ENCODE data around the gene CECR2.

The CECR2 gene

GRCh38 chr22:17373855-17374254 lies 4.6 kb downstream of the CECR2 start:
- FAIRE-seq: no peak
- TF ChIP-seq TAF1 (IDR thresholded peaks at IDR 0.05; ENCODE audit: low read depth, low read length) (no peak), SPI1 (IDR thresholded peaks at IDR 0.05; ENCODE audit: low read depth, low read length) (no peak), POU2F2 (IDR thresholded peaks at IDR 0.05; ENCODE audit: low read depth, low read length) (no peak), POLR2AphosphoS5 (IDR thresholded peaks at IDR 0.05; ENCODE audit: low read depth, low read length) (no peak), POLR2A (IDR thresholded peaks at IDR 0.05; ENCODE audit: low read depth, low read length) (no peak), PAX5 (IDR thresholded peaks at IDR 0.05; ENCODE audit: insufficient read depth, low read length, severe bottlenecking) (no peak)
- no peak for DNase-seq (ENCODE audit: insufficient read length, low spot score)

GRCh38 chr22:17375914-17376614 lies 6.8 kb downstream of the CECR2 start:
- DNase-seq (ENCODE audit: insufficient read length, low spot score) (no peak), FAIRE-seq (no peak)
- TF ChIP-seq POLR2AphosphoS5 (IDR thresholded peaks at IDR 0.05; ENCODE audit: low read depth, low read length): no peak
- no peak for TF ChIP-seq POU2F2 (IDR thresholded peaks at IDR 0.05; ENCODE audit: low read depth, low read length)
- TF ChIP-seq PAX5 (IDR thresholded peaks at IDR 0.05; ENCODE audit: insufficient read depth, low read length, severe bottlenecking): no peak
- TF ChIP-seq SPI1 (IDR thresholded peaks at IDR 0.05; ENCODE audit: low read depth, low read length): no peak
- no peak for TF ChIP-seq POLR2A (IDR thresholded peaks at IDR 0.05; ENCODE audit: low read depth, low read length)
- no peak for TF ChIP-seq TAF1 (IDR thresholded peaks at IDR 0.05; ENCODE audit: low read depth, low read length)

DNA sequence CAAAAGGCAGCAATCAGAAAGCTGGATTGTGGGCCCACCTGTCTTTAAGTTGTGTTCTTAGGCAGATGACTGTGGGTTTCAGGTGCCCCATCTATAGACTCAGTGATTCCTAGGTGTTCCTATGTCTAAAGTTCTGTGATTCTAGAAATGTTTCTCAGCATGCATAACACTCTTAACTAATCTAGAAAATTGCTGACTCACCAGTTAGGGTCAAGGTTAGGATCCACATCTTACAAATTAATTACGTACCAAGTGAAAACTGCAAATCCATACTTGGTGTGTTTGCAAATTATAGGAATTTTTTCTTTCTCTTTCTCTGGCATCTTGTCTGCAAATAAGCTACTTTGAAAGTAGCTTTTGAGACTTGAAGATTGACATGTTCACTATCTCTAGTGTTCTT lies 7.7 kb downstream of the CECR2 start:
- no peak for FAIRE-seq
- TF ChIP-seq SPI1 (IDR thresholded peaks at IDR 0.05; ENCODE audit: low read depth, low read length) (no peak), TAF1 (IDR thresholded peaks at IDR 0.05; ENCODE audit: low read depth, low read length) (no peak), POLR2A (IDR thresholded peaks at IDR 0.05; ENCODE audit: low read depth, low read length) (no peak), POLR2AphosphoS5 (IDR thresholded peaks at IDR 0.05; ENCODE audit: low read depth, low read length) (no peak), PAX5 (IDR thresholded peaks at IDR 0.05; ENCODE audit: insufficient read depth, low read length, severe bottlenecking) (no peak), POU2F2 (IDR thresholded peaks at IDR 0.05; ENCODE audit: low read depth, low read length) (no peak)
- no peak for DNase-seq (ENCODE audit: insufficient read length, low spot score)

DNA sequence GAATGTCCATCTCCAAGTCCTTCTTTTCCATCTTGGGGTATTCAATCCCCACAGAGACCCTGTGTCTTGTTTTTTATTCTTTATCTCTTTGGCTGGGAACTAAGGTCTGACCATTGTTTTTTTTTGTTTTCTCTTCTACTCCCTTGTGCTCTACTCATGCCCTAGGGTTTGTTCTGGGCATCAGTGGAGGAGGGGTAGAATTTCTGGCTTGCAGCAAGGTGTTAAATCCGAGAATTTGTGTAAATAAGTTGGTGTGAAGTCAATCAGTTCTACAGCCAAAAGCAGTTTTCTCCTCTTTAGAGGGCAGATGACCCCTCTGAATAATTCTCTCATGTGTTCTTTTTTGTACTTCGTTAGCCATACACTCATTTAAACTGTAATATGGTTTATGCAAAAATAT lies 10.7 kb downstream of the CECR2 start:
- FAIRE-seq: no peak
- DNase-seq (ENCODE audit: insufficient read length, low spot score): no peak
- TF ChIP-seq POLR2A (IDR thresholded peaks at IDR 0.05; ENCODE audit: low read depth, low read length) (no peak), TAF1 (IDR thresholded peaks at IDR 0.05; ENCODE audit: low read depth, low read length) (no peak)

- DNase-seq (ENCODE audit: insufficient read length, low spot score): no peak
- TF ChIP-seq PAX5 (IDR thresholded peaks at IDR 0.05; ENCODE audit: insufficient read depth, low read length, severe bottlenecking): no peak
- no peak for TF ChIP-seq POU2F2 (IDR thresholded peaks at IDR 0.05; ENCODE audit: low read depth, low read length)
- TF ChIP-seq POLR2AphosphoS5 (IDR thresholded peaks at IDR 0.05; ENCODE audit: low read depth, low read length): no peak
- no peak for FAIRE-seq
Observed at GRCh38 chr22:17380359-17381087, 11.3 kb downstream of the CECR2 start.

- FAIRE-seq (no peak), DNase-seq (ENCODE audit: insufficient read length, low spot score) (no peak)
- TF ChIP-seq POLR2AphosphoS5 (IDR thresholded peaks at IDR 0.05; ENCODE audit: low read depth, low read length): no peak
- TF ChIP-seq PAX5 (IDR thresholded peaks at IDR 0.05; ENCODE audit: insufficient read depth, low read length, severe bottlenecking): no peak
- TF ChIP-seq SPI1 (IDR thresholded peaks at IDR 0.05; ENCODE audit: low read depth, low read length): no peak
- no peak for TF ChIP-seq POU2F2 (IDR thresholded peaks at IDR 0.05; ENCODE audit: low read depth, low read length)
- no peak for TF ChIP-seq TAF1 (IDR thresholded peaks at IDR 0.05; ENCODE audit: low read depth, low read length)
Observed at GRCh38 chr22:17381192-17381913, 12.1 kb downstream of the CECR2 start.

DNA sequence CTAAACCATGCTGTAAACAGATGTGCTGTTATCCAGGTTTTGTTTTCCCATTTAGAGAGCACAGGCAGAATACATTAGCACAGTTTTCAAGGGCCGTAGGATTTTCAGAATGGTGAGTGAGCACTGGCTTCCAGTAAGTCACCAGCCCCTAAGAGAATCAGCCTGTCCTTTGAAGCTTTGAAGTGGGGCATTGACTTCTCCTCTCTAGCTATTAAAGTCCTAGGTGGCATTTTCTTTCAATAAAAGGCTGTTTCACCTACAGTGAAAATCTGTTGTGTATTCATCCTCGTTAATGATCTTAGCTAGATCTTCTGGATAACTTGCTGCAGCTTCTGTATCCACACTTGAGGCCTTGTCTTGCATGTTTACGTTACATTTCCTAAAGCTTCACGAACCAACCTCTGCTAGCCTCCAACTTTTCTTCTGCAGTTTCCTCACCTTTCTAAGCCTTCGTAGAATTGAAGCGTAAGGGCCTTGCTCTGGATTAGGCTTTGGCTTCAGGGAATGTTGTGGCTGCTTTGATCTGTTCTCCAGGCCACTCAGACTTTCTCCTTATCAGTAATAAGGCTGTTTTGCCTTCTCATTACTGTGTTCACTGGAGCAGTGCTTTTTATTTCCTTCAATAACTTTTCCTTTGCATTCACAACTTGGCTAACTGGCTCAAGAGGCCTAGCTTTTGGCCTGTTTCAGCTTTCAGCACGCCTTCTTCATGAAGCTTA lies 15.5 kb downstream of the CECR2 start:
- TF ChIP-seq POU2F2 (IDR thresholded peaks at IDR 0.05; ENCODE audit: low read depth, low read length) (no peak), POLR2AphosphoS5 (IDR thresholded peaks at IDR 0.05; ENCODE audit: low read depth, low read length) (no peak), SPI1 (IDR thresholded peaks at IDR 0.05; ENCODE audit: low read depth, low read length) (no peak), PAX5 (IDR thresholded peaks at IDR 0.05; ENCODE audit: insufficient read depth, low read length, severe bottlenecking) (no peak), TAF1 (IDR thresholded peaks at IDR 0.05; ENCODE audit: low read depth, low read length) (no peak), POLR2A (IDR thresholded peaks at IDR 0.05; ENCODE audit: low read depth, low read length) (no peak)
- DNase-seq (ENCODE audit: insufficient read length, low spot score) (no peak), FAIRE-seq (no peak)

DNA sequence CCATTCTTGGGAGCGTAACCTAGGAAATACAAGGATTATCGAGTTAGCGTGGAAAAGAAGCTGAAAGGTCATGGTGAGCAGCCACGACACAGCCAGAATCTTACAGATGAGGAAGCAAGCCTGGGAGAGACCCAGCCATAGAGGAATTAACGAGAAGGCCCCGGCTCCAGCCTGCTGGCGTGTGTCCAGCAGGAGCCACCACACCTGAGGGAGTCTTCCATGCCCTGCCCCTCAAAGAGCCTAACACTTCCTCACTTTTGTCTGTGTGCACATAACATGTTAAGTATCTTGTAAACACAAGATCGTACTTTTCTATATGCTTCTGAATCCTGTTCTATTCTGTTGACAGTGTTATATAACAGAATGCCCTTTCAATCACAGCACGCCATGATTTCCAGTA lies 18.1 kb downstream of the CECR2 start:
- no peak for TF ChIP-seq POLR2AphosphoS5 (IDR thresholded peaks at IDR 0.05; ENCODE audit: low read depth, low read length)
- no peak for TF ChIP-seq SPI1 (IDR thresholded peaks at IDR 0.05; ENCODE audit: low read depth, low read length)
- no peak for TF ChIP-seq TAF1 (IDR thresholded peaks at IDR 0.05; ENCODE audit: low read depth, low read length)
- TF ChIP-seq PAX5 (IDR thresholded peaks at IDR 0.05; ENCODE audit: insufficient read depth, low read length, severe bottlenecking): no peak
- no peak for TF ChIP-seq POLR2A (IDR thresholded peaks at IDR 0.05; ENCODE audit: low read depth, low read length)
- no peak for TF ChIP-seq POU2F2 (IDR thresholded peaks at IDR 0.05; ENCODE audit: low read depth, low read length)
- FAIRE-seq: no peak

DNA sequence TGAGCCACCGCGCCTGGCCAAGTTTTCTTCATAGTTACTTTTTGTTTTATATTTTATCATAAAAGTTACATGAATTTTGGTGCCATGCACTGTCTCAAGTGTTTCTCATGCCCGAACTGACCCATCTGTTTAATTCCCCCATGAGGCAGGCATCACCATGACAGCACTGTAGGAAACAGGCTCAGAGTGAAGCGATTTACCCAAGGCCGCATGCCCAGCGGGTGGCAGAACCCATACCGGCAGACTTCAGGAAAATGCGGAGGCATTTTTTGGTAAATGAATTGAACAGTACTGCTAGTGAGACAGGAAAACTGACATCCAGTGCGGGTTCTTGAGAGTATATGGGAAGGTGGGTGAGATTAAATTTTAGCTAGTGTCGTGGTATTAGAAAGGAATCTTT lies 19.0 kb downstream of the CECR2 start:
- TF ChIP-seq POLR2AphosphoS5 (IDR thresholded peaks at IDR 0.05; ENCODE audit: low read depth, low read length): no peak
- no peak for TF ChIP-seq POLR2A (IDR thresholded peaks at IDR 0.05; ENCODE audit: low read depth, low read length)
- TF ChIP-seq POU2F2 (IDR thresholded peaks at IDR 0.05; ENCODE audit: low read depth, low read length): no peak
- no peak for TF ChIP-seq PAX5 (IDR thresholded peaks at IDR 0.05; ENCODE audit: insufficient read depth, low read length, severe bottlenecking)
- no peak for TF ChIP-seq SPI1 (IDR thresholded peaks at IDR 0.05; ENCODE audit: low read depth, low read length)
- TF ChIP-seq TAF1 (IDR thresholded peaks at IDR 0.05; ENCODE audit: low read depth, low read length): no peak
- DNase-seq (ENCODE audit: insufficient read length, low spot score): no peak
- no peak for FAIRE-seq

More for the DNA sequence above, 18.1 kb downstream of the CECR2 start:
- no peak for DNase-seq (ENCODE audit: insufficient read length, low spot score)
